T-cell (primary cell): ENCODE measurements around the gene MVK. TPM values are rescaled to one million over a fixed set of nuclear protein-coding genes. Genes with fewer than 3 reads are reported as not detected.

ENCODE experiments used
- ATAC-seq, 4 experiments: fragments of 200-7000 bp in 3 of 4; fragments of 150-1000 bp in 1 of 4; cut with Tn5 transposase; replicated peaks in 1 of 4; 1 replicate in 3 of 4; 2 replicates in 1 of 4; pipeline ENCODE4 v1.10.0; 2021; ENCODE audit warnings: moderate library complexity in 3 of 4, mild to moderate bottlenecking in 2 of 4, moderate number of reproducible peaks in 1 of 4
- CTCF ChIA-PET, 2 donors: fragments of 300-600 bp; sonication (Branson Sonifier 250); formaldehyde crosslinking; loops; one replicate each; lab custom pipeline; 2022; ENCODE audit warnings: antibody characterized with exemption in 2 of 2; lab: Charles Lee
- POLR2A ChIA-PET, 2 donors: fragments of 300-600 bp; sonication (Branson Sonifier 250); formaldehyde crosslinking; loops; one replicate each; lab custom pipeline; 2022; ENCODE audit warnings: antibody characterized with exemption in 2 of 2; lab: Charles Lee
- DNase-seq, 35 experiments: peaks; one replicate each; pipeline versions ENCODE4 v3.0.0 to v3.0.0-alpha.2; 2013 to 2023
- H3K27ac ChIP-seq: one replicate; pipeline ENCODE4 v1.5.1; 2013; ENCODE audit warnings: low read length
- H3K27me3 ChIP-seq, 2 experiments: replicated peaks in 1 of 2; 1 replicate in 1 of 2; 2 replicates in 1 of 2; pipeline versions ENCODE4 v1.6.1 to v1.7.0; 2013; ENCODE audit warnings: low read length in 1 of 2, mixed read lengths in 1 of 2; ENCODE audit not compliant: control insufficient read depth in 2 of 2, insufficient read depth in 2 of 2; ENCODE audit errors: extremely low read depth in 1 of 2
- H3K36me3 ChIP-seq, 2 donors: 1 replicate in 1 of 2; 2 replicates in 1 of 2; pipeline versions ENCODE4 v1.6.1 to v1.7.0; 2013; ENCODE audit warnings: low read length in 1 of 2; ENCODE audit not compliant: control insufficient read depth in 2 of 2, insufficient read depth in 1 of 2; ENCODE audit errors: extremely low read depth in 1 of 2
- H3K4me1 ChIP-seq, 2 experiments: 1 replicate in 1 of 2; 2 replicates in 1 of 2; pipeline versions ENCODE4 v1.6.1 to v1.7.0; 2013; ENCODE audit warnings: low read length in 2 of 2, mixed read lengths in 1 of 2; ENCODE audit not compliant: insufficient read depth in 2 of 2, control insufficient read depth in 1 of 2; ENCODE audit errors: extremely low read depth in 1 of 2
- H3K4me3 ChIP-seq, 2 donors: 1 replicate in 1 of 2; 2 replicates in 1 of 2; pipeline versions ENCODE4 v1.5.1 to v1.7.0; 2013; ENCODE audit warnings: mild to moderate bottlenecking in 2 of 2, low read length in 1 of 2, moderate library complexity in 1 of 2; ENCODE audit not compliant: control insufficient read depth in 1 of 2; ENCODE audit errors: extremely low read depth in 1 of 2
- H3K9me3 ChIP-seq: 2 replicates; pipeline ENCODE4 v1.7.0; 2013
- H3K27ac Mint-ChIP-seq, 2 donors: one replicate each; pipeline ENCODE4 v1.8.0; 2020 to 2021; ENCODE audit warnings: mild to moderate bottlenecking in 2 of 2, mixed read lengths in 2 of 2
- H3K27me3 Mint-ChIP-seq, 2 donors: one replicate each; pipeline ENCODE4 v1.8.0; 2021 to 2022; ENCODE audit warnings: mixed read lengths in 2 of 2
- H3K36me3 Mint-ChIP-seq: one replicate; pipeline ENCODE4 v1.8.0; 2021; ENCODE audit warnings: mixed read lengths
- H3K4me1 Mint-ChIP-seq, 3 donors: one replicate each; pipeline ENCODE4 v1.8.0; 2020 to 2022; ENCODE audit warnings: mixed read lengths in 3 of 3, mild to moderate bottlenecking in 1 of 3
- H3K4me3 Mint-ChIP-seq, 3 donors: one replicate each; pipeline ENCODE4 v1.8.0; 2020 to 2022; ENCODE audit warnings: mild to moderate bottlenecking in 3 of 3, mixed read lengths in 3 of 3, moderate library complexity in 3 of 3
- H3K9me3 Mint-ChIP-seq, 3 donors: one replicate each; pipeline ENCODE4 v1.8.0; 2020 to 2022; ENCODE audit warnings: mixed read lengths in 3 of 3
- WGBS: methylation state at CpG from one replicate; pipeline ENCODE4 v1.1.5; 2013; ENCODE audit warnings: missing lambda C conversion rate; ENCODE audit not compliant: insufficient coverage; 5-methylcytosine and 5-hydroxymethylcytosine counted together
- total RNA-seq, 35 experiments: library from RNA in 6 of 35; stranded (reverse) in 6 of 35; fragments of 120-200 nt in 1 of 35; gene quantifications; one replicate each; pipeline versions ENCODE4 v1.2.1 to v1.2.4 and lab custom pipeline; 2013 to 2026

Gene MVK
- total RNA-seq, 5 donors from 2014 or later (not counting 1 experiment from before 2014, with no cell fraction given) = 10.9 to 14.9 (median 12.8) TPM

DNA sequence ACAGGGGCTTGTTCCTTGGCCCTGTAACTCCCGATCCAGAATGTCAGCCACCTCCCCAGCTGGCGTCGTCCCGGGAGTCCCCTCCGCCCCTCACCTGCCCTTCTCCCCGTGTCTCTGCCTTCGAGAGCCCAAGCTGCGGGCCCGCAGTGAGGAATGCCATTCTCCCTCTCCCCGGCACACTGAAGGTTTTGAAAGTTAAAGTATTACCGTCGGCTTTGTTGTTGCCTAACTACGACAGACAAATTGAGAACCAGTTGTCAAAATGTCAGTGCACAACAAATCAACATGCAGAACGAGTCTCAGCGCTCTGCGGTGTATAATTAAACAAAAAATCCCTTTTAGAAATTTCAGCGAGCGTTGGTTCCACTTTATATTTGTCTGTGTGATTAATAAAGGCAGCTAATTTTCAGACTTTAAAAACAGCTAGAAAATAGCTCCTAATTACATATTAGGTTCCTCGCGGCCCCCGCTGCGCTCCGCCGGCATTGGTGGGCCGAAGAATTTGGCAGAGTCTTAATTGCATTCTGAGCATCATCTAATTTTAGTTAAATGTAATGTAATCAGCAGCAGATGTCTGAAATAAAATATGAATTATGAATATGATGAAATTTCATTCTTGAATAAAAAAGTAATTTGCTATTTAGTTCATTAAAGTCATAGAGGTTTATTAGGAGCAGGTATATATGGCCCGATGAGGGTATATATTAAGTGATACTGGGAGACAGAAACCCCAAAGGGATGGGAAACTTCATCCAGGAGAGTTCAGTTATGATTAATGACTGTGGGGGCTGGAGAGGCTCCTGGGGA is 40.3 kb downstream of the MVK start:
- H3K4me1 ChIP-seq = no peaks in the 10 kb centered on the region
- Mint-ChIP-seq H3K27ac (no peak overlapping the region), H3K36me3 (no peaks in the 10 kb centered on the region), H3K27me3 (peaks cover 19 to 50% of the 10 kb centered on the region in 2 donors), H3K4me3 (no peak overlapping the region), H3K9me3 (no peaks in the 10 kb centered on the region), H3K4me1 (no peaks in the 10 kb centered on the region)
- ATAC-seq (no peak), DNase-seq (no peak)
- no peaks in the 10 kb centered on the region for H3K36me3 ChIP-seq
- H3K9me3 ChIP-seq = no peaks in the 10 kb centered on the region
- 71% methylated on average over 12 of the region's 26 CpGs for WGBS
- H3K27me3 ChIP-seq = peaks cover 0 to 69% of the 10 kb centered on the region in 2 experiments
- H3K4me3 ChIP-seq = no peak overlapping the region
- ChIA-PET POLR2A (no interaction called here), CTCF (no interaction called here)
- H3K27ac ChIP-seq = no peak overlapping the region

DNA sequence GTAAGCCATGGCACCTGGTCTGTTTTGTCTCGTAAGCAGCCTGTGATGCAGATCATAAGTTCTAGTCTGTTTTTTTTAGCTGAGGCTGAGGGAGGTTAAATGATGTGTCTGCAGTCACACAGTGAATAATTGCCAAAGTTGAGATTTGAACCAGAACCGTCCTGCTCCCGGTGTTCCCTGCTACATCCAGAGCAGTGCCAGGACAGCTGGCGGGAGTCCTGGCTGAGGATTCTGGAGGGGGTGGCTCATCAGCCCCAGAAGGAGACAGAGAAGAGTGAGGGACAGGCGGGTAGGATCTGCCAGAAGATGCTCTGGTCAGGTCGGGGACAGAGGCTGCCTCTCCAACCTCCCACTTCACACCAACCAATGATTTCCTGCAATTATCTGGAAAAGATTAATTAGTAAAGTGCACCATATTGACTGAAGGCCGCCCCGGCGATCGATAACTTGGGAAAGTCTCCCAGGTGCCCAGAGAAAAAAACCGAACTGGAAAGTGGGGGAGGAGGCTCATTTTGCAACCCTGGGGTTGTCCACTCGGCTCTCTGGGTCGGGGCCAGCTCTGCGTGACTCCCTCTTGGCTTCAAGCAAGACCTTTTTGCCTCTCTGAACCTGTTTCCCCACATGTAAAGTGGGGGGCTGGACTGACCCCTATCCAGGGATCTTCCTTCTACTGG is 42.1 kb downstream of the MVK start:
- Mint-ChIP-seq H3K27ac (no peak overlapping the region), H3K4me1 (no peaks in the 10 kb centered on the region), H3K27me3 (peaks cover 10 to 46% of the 10 kb centered on the region in 2 donors), H3K4me3 (no peak overlapping the region), H3K36me3 (no peaks in the 10 kb centered on the region), H3K9me3 (no peaks in the 10 kb centered on the region)
- Histone ChIP-seq H3K9me3 (no peaks in the 10 kb centered on the region), H3K4me3 (no peak overlapping the region), H3K4me1 (no peaks in the 10 kb centered on the region), H3K27me3 (peaks cover 0 to 59% of the 10 kb centered on the region in 2 experiments), H3K36me3 (no peaks in the 10 kb centered on the region), H3K27ac (no peak overlapping the region)
- ChIA-PET POLR2A (no interaction called here), CTCF (interaction anchor here in 1 of 2 donors (0.6 kb wide), 1 partner anchor 65 kb away, joined by 3 read pairs; no protein-coding TSS in a partner anchor)
- 86% methylated on average over 7 of the region's 14 CpGs for WGBS
- ATAC-seq = no peak
- no peak for DNase-seq

GRCh38 chr12:109617491-109617890 is 43.9 kb downstream of the MVK start:
- H3K27ac ChIP-seq = no peak overlapping the region
- Mint-ChIP-seq H3K9me3 (no peaks in the 10 kb centered on the region), H3K4me3 (no peak overlapping the region), H3K27ac (no peak overlapping the region), H3K36me3 (no peaks in the 10 kb centered on the region), H3K27me3 (peaks cover 15 to 44% of the 10 kb centered on the region in 2 donors), H3K4me1 (peaks cover 2 to 7% (median 6%) of the 10 kb centered on the region in 3 donors)
- H3K36me3 ChIP-seq = no peaks in the 10 kb centered on the region
- DNase-seq (no peak), ATAC-seq (no peak)
- H3K9me3 ChIP-seq = no peaks in the 10 kb centered on the region
- H3K27me3 ChIP-seq = peaks cover 0 to 51% of the 10 kb centered on the region in 2 experiments
- H3K4me1 ChIP-seq = no peaks in the 10 kb centered on the region
- ChIA-PET POLR2A (no interaction called here), CTCF (no interaction called here)
- 82% methylated on average over 6 of the region's 10 CpGs for WGBS
- H3K4me3 ChIP-seq = no peak overlapping the region

DNA sequence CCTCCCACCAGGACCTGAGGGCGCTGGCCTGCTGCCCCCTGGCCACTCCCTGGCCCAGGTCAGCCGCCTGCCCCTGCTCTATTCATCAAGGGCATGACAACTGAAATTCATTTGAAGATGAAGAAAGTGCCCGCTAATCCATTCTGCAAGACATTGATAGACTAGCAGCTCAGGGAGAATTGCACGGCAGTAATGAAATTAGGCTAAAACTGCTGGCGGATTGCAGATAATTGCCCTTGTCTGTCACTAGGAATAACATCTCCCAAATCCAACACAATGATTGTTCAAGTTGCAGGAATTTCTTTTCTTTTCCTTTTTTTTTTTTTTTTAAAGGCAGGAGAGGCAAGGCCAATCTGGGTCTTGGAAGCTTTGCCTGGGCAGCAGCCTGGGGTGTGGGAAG is 44.5 kb downstream of the MVK start:
- Mint-ChIP-seq H3K36me3 (no peaks in the 10 kb centered on the region), H3K27ac (no peak overlapping the region), H3K27me3 (peaks cover 15 to 44% of the 10 kb centered on the region in 2 donors), H3K4me1 (peaks cover 2 to 7% (median 6%) of the 10 kb centered on the region in 3 donors), H3K4me3 (no peak overlapping the region), H3K9me3 (no peaks in the 10 kb centered on the region)
- POLR2A ChIA-PET = no interaction called here
- Histone ChIP-seq H3K27me3 (peaks cover 0 to 47% of the 10 kb centered on the region in 2 experiments), H3K36me3 (no peaks in the 10 kb centered on the region), H3K27ac (no peak overlapping the region), H3K4me1 (no peaks in the 10 kb centered on the region), H3K9me3 (no peaks in the 10 kb centered on the region), H3K4me3 (no peak overlapping the region)
- 79% methylated on average over 2 of the region's 5 CpGs for WGBS
- CTCF ChIA-PET = no interaction called here
- no peak for ATAC-seq
- no peak for DNase-seq

DNA sequence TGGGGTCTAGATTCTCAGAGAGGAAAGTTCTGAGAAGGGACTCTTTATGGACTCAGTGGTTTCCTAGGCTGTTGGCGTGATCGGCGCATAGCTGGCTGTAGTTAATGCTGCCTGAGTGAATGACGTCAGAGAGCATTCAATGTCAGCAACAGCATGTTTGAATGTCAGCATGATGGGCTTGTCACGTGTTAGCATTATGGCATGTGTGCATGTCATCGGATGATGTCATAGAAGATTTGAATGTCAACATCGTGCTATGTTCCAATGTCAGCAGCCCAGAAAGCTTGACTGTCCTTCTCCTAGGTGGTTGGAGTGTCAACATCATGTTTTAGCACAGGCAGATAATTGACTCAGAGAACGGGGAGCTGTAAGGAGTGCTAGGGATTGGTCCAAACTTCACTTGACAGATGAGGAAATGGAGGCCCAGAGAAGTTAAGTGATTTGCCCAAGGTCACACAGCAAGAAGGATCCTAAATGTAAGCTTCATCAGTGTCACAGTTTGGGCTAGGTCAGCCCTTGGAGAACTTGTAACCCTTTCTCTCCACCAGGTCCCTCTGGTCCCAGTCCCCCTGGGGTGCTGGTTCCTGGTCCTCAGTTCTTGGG is 45.5 kb downstream of the MVK start:
- peaks cover 0 to 46% of the 10 kb centered on the region in 2 experiments for H3K27me3 ChIP-seq
- H3K4me1 ChIP-seq = no peaks in the 10 kb centered on the region
- no peaks in the 10 kb centered on the region for H3K36me3 Mint-ChIP-seq
- H3K36me3 ChIP-seq = no peaks in the 10 kb centered on the region
- ChIA-PET POLR2A (no interaction called here), CTCF (no interaction called here)
- peaks cover 2 to 7% (median 6%) of the 10 kb centered on the region in 3 donors for H3K4me1 Mint-ChIP-seq
- 91% methylated on average over 8 of the region's 8 CpGs for WGBS
- DNase-seq (no peak), ATAC-seq (no peak)
- no peak overlapping the region for H3K27ac Mint-ChIP-seq
- H3K27me3 Mint-ChIP-seq = peaks cover 15 to 34% of the 10 kb centered on the region in 2 donors
- H3K9me3 Mint-ChIP-seq = no peaks in the 10 kb centered on the region
- H3K27ac ChIP-seq = no peak overlapping the region
- H3K4me3 ChIP-seq = no peak overlapping the region
- no peaks in the 10 kb centered on the region for H3K9me3 ChIP-seq
- H3K4me3 Mint-ChIP-seq = no peak overlapping the region

- ATAC-seq (no peak), DNase-seq (no peak)
- ChIA-PET POLR2A (no interaction called here), CTCF (interaction anchor here in 1 of 2 donors (0.5 kb wide), 1 partner anchor 13 kb away, joined by 4 read pairs; no protein-coding TSS in a partner anchor)
- Histone ChIP-seq H3K36me3 (no peaks in the 10 kb centered on the region), H3K9me3 (no peaks in the 10 kb centered on the region), H3K4me1 (no peaks in the 10 kb centered on the region), H3K27me3 (peaks cover 0 to 43% of the 10 kb centered on the region in 2 experiments), H3K4me3 (no peak overlapping the region), H3K27ac (no peak overlapping the region)
- H3K4me1 Mint-ChIP-seq = peaks cover 2 to 7% (median 6%) of the 10 kb centered on the region in 3 donors
- H3K27me3 Mint-ChIP-seq = peaks cover 13 to 31% of the 10 kb centered on the region in 2 donors
- H3K27ac Mint-ChIP-seq = no peak overlapping the region
- no CpG with 5 or more reads among the region's 1 CpG for WGBS
- H3K4me3 Mint-ChIP-seq = no peak overlapping the region
- H3K36me3 Mint-ChIP-seq = no peaks in the 10 kb centered on the region
- no peaks in the 10 kb centered on the region for H3K9me3 Mint-ChIP-seq
Measured at GRCh38 chr12:109621211-109621694, 47.7 kb downstream of the MVK start.
